Measurements from ENCODE around the gene PTPRN2. TPM values are rescaled to one million over a fixed set of nuclear protein-coding genes. Genes with fewer than 3 reads are reported as not detected.

PTPRN2 gene
- total and polyA plus RNA-seq, 2 donors (not counting 1 experiment from before 2014, with no cell fraction given): 0.54 to 1.2 TPM

GRCh38 chr7:158395780-158396278 lies 191.8 kb downstream of the PTPRN2 start:
- Histone ChIP-seq H4K20me1 (ENCODE audit: control insufficient read depth, extremely low read depth, insufficient read depth, low read length) (no peaks in the 10 kb centered on the region), H3K27me3 (ENCODE audit: control insufficient read depth, insufficient read depth, low read length) (no peaks in the 10 kb centered on the region), H3K4me3 (replicated peaks in 1 of 4; ENCODE audit: control extremely low read depth in 1 of 4, insufficient read depth in 1 of 4, low read depth in 3 of 4, low read length in 4 of 4) (no peak overlapping the region), H3K9ac (ENCODE audit: insufficient read depth, low read length) (no peak overlapping the region), H2AFZ (ENCODE audit: low read length) (no peak overlapping the region), H3K36me3 (ENCODE audit: control insufficient read depth, insufficient read depth, low read length) (no peaks in the 10 kb centered on the region), H3K27ac (ENCODE audit: insufficient read depth, low read length) (no peak overlapping the region), H3K4me1 (ENCODE audit: control insufficient read depth, extremely low read depth, insufficient read depth, low read length) (no peaks in the 10 kb centered on the region), H3K4me2 (ENCODE audit: extremely low read depth, insufficient read depth, low read length) (no peak overlapping the region), H3K9me3 (ENCODE audit: control insufficient read depth, insufficient read depth, low read depth, low read length) (no peaks in the 10 kb centered on the region), H3K79me2 (ENCODE audit: control insufficient read depth, insufficient read depth, low read length) (no peaks in the 10 kb centered on the region)
- no peak for DNase-seq (ENCODE audit: low read depth in 2 of 2)
- TF ChIP-seq, protein P1, sequence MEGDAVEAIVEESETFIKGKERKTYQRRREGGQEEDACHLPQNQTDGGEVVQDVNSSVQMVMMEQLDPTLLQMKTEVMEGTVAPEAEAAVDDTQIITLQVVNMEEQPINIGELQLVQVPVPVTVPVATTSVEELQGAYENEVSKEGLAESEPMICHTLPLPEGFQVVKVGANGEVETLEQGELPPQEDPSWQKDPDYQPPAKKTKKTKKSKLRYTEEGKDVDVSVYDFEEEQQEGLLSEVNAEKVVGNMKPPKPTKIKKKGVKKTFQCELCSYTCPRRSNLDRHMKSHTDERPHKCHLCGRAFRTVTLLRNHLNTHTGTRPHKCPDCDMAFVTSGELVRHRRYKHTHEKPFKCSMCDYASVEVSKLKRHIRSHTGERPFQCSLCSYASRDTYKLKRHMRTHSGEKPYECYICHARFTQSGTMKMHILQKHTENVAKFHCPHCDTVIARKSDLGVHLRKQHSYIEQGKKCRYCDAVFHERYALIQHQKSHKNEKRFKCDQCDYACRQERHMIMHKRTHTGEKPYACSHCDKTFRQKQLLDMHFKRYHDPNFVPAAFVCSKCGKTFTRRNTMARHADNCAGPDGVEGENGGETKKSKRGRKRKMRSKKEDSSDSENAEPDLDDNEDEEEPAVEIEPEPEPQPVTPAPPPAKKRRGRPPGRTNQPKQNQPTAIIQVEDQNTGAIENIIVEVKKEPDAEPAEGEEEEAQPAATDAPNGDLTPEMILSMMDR (conservative IDR thresholded peaks at IDR 0.05 in 1 of 2, IDR thresholded peaks at IDR 0.05 in 1 of 2; ENCODE audit: low read depth in 1 of 2, low read length in 2 of 2): no peak
- no peak for TF ChIP-seq EZH2 (IDR thresholded peaks at IDR 0.05; ENCODE audit: low read length, missing control alignments)

DNA sequence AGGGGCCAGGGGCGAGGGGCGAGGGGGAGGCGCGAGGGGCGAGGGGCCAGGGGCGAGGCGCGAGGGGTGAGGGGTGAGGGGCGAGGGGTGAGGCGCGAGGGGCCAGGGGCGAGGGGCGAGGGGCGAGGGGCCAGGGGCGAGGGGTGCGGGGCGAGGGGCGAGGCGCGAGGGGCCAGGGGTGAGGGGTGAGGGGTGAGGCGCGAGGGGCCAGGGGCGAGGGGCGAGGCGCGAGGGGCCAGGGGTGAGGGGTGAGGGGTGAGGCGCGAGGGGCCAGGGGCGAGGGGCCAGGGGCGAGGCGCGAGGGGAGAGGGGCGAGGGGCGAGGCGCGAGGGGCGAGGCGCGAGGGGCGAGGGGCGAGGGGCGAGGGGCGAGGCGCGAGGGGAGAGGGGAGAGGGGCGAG lies 192.3 kb downstream of the PTPRN2 start:
- no peak overlapping the region for H3K9ac ChIP-seq (ENCODE audit: insufficient read depth, low read length)
- no peak overlapping the region for H3K4me2 ChIP-seq (ENCODE audit: extremely low read depth, insufficient read depth, low read length)
- no peak overlapping the region for H3K4me3 ChIP-seq (replicated peaks in 1 of 4; ENCODE audit: control extremely low read depth in 1 of 4, insufficient read depth in 1 of 4, low read depth in 3 of 4, low read length in 4 of 4)
- no peaks in the 10 kb centered on the region for H3K79me2 ChIP-seq (ENCODE audit: control insufficient read depth, insufficient read depth, low read length)
- H2AFZ ChIP-seq (ENCODE audit: low read length): no peak overlapping the region
- no peaks in the 10 kb centered on the region for H3K27me3 ChIP-seq (ENCODE audit: control insufficient read depth, insufficient read depth, low read length)
- no peaks in the 10 kb centered on the region for H3K9me3 ChIP-seq (ENCODE audit: control insufficient read depth, insufficient read depth, low read depth, low read length)
- no peaks in the 10 kb centered on the region for H4K20me1 ChIP-seq (ENCODE audit: control insufficient read depth, extremely low read depth, insufficient read depth, low read length)
- no peak overlapping the region for H3K27ac ChIP-seq (ENCODE audit: insufficient read depth, low read length)
- TF ChIP-seq, protein P1 (conservative IDR thresholded peaks at IDR 0.05 in 1 of 2, IDR thresholded peaks at IDR 0.05 in 1 of 2; ENCODE audit: low read depth in 1 of 2, low read length in 2 of 2): no peak
- no peak for TF ChIP-seq EZH2 (IDR thresholded peaks at IDR 0.05; ENCODE audit: low read length, missing control alignments)
- H3K4me1 ChIP-seq (ENCODE audit: control insufficient read depth, extremely low read depth, insufficient read depth, low read length): no peaks in the 10 kb centered on the region
- DNase-seq (ENCODE audit: low read depth in 2 of 2): no peak
- H3K36me3 ChIP-seq (ENCODE audit: control insufficient read depth, insufficient read depth, low read length): no peaks in the 10 kb centered on the region

DNA sequence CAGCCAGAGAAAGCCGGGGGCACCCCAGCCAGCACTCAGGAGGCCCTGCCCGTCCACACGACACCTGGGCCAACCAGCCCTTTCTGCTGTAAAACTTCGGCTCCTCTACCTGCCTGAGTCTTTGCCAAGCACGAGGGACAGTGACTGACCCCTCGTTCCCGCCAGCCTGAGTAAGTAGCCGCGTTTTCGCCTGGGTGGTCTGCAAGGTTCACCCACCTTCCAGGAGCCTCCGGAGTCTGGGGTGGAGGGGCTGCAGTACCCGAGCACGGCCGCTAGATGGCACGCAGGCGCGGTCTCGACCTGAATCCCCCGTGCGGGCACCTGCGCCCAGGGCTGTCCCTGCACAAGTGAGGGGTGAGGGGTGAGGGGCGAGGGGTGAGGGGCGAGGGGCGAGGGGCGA lies 192.7 kb downstream of the PTPRN2 start:
- Histone ChIP-seq H4K20me1 (ENCODE audit: control insufficient read depth, extremely low read depth, insufficient read depth, low read length) (no peaks in the 10 kb centered on the region), H3K27ac (ENCODE audit: insufficient read depth, low read length) (no peak overlapping the region), H3K79me2 (ENCODE audit: control insufficient read depth, insufficient read depth, low read length) (no peaks in the 10 kb centered on the region), H3K36me3 (ENCODE audit: control insufficient read depth, insufficient read depth, low read length) (no peaks in the 10 kb centered on the region), H3K4me3 (replicated peaks in 1 of 4; ENCODE audit: control extremely low read depth in 1 of 4, insufficient read depth in 1 of 4, low read depth in 3 of 4, low read length in 4 of 4) (no peak overlapping the region), H3K9me3 (ENCODE audit: control insufficient read depth, insufficient read depth, low read depth, low read length) (no peaks in the 10 kb centered on the region), H3K4me2 (ENCODE audit: extremely low read depth, insufficient read depth, low read length) (no peak overlapping the region), H2AFZ (ENCODE audit: low read length) (no peak overlapping the region), H3K4me1 (ENCODE audit: control insufficient read depth, extremely low read depth, insufficient read depth, low read length) (no peaks in the 10 kb centered on the region), H3K27me3 (ENCODE audit: control insufficient read depth, insufficient read depth, low read length) (no peaks in the 10 kb centered on the region), H3K9ac (ENCODE audit: insufficient read depth, low read length) (no peak overlapping the region)
- no peak for DNase-seq (ENCODE audit: low read depth in 2 of 2)
- no peak for TF ChIP-seq EZH2 (IDR thresholded peaks at IDR 0.05; ENCODE audit: low read length, missing control alignments)
- TF ChIP-seq, protein P1 (conservative IDR thresholded peaks at IDR 0.05 in 1 of 2, IDR thresholded peaks at IDR 0.05 in 1 of 2; ENCODE audit: low read depth in 1 of 2, low read length in 2 of 2): peak in 1 of 2 donors; percentile 26

Data from fibroblast of lung (primary cell).